ENCODE measurements around the gene SP9. TPM values are rescaled to one million over a fixed set of nuclear protein-coding genes. Genes with fewer than 3 reads are reported as not detected.

Gene SP9
- total and polyA plus RNA-seq, 9 of the 15 experiments (the other 6 are each of a cell fraction or from before 2014, with no cell fraction given), result 0.04 to 0.23 (median 0.11) TPM; not detected in 3

DNA sequence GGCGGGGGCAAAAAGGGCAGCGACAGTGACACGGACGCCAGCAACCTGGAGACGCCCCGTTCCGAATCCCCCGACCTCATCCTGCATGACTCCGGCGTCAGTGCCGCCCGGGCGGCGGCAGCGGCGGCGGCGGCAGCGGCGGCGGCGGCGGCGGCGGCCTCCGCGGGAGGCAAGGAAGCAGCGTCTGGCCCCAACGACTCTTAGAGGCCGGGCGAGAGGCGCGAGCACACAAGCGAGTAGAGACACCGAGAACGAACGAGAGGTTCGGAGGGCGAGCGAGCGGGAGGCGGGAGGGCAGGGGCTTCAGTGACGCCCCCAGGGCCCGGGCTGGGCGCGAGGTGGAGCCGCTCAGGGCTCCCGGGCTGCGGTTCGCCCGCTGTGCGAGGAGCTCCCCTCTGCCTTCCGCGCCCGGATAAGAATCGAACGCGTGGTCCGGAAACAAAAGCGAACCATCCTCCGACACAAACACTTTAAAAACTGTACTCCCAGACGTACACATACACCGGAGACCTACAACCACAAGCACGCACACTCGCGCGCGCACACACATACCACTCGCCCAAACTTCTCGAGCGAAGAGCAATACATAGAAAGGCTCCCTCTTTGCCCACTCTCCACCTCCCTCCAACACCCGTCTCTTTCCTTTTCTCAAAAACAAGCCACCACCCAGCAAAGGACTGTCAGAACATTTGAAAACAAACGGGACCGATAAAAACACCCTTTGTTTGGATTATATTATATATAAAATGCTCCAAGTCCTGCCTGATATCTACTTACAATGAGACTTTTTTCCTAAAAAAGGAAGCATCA, 2.8 kb downstream of the SP9 start (continued):
- TF ChIP-seq HNRNPUL1 (IDR thresholded peaks at IDR 0.05; ENCODE audit: low read length), result no peak
- TF ChIP-seq, protein P1, sequence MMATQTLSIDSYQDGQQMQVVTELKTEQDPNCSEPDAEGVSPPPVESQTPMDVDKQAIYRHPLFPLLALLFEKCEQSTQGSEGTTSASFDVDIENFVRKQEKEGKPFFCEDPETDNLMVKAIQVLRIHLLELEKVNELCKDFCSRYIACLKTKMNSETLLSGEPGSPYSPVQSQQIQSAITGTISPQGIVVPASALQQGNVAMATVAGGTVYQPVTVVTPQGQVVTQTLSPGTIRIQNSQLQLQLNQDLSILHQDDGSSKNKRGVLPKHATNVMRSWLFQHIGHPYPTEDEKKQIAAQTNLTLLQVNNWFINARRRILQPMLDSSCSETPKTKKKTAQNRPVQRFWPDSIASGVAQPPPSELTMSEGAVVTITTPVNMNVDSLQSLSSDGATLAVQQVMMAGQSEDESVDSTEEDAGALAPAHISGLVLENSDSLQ (IDR thresholded peaks at IDR 0.05), result no peak
- TF ChIP-seq, protein P2, sequence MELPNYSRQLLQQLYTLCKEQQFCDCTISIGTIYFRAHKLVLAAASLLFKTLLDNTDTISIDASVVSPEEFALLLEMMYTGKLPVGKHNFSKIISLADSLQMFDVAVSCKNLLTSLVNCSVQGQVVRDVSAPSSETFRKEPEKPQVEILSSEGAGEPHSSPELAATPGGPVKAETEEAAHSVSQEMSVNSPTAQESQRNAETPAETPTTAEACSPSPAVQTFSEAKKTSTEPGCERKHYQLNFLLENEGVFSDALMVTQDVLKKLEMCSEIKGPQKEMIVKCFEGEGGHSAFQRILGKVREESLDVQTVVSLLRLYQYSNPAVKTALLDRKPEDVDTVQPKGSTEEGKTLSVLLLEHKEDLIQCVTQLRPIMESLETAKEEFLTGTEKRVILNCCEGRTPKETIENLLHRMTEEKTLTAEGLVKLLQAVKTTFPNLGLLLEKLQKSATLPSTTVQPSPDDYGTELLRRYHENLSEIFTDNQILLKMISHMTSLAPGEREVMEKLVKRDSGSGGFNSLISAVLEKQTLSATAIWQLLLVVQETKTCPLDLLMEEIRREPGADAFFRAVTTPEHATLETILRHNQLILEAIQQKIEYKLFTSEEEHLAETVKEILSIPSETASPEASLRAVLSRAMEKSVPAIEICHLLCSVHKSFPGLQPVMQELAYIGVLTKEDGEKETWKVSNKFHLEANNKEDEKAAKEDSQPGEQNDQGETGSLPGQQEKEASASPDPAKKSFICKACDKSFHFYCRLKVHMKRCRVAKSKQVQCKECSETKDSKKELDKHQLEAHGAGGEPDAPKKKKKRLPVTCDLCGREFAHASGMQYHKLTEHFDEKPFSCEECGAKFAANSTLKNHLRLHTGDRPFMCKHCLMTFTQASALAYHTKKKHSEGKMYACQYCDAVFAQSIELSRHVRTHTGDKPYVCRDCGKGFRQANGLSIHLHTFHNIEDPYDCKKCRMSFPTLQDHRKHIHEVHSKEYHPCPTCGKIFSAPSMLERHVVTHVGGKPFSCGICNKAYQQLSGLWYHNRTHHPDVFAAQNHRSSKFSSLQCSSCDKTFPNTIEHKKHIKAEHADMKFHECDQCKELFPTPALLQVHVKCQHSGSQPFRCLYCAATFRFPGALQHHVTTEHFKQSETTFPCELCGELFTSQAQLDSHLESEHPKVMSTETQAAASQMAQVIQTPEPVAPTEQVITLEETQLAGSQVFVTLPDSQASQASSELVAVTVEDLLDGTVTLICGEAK (IDR thresholded peaks at IDR 0.05), result peak; percentile 39; the same call in 1 of the 2 replicates
- TF ChIP-seq, protein P2 (CRISPR knock-in tag; IDR thresholded peaks at IDR 0.05), result 0 out of 2 replicates have a peak, but pooled peaks have one; percentile 35
- peak; percentile 14; the same call in 1 of the 2 replicates for TF ChIP-seq BMI1 (IDR thresholded peaks at IDR 0.05; ENCODE audit: low read length)
- peak; percentile 0 for TF ChIP-seq L3MBTL2 (IDR thresholded peaks at IDR 0.05)
- TF ChIP-seq PHF21A (IDR thresholded peaks at IDR 0.05; ENCODE audit: borderline replicate concordance, low read depth), result no peak
- TF ChIP-seq ZFX (CRISPR knock-in tag; IDR thresholded peaks at IDR 0.05), result no peak
- TF ChIP-seq BHLHE40 (IDR thresholded peaks at IDR 0.05; ENCODE audit: low read length), result no peak
- TF ChIP-seq CTBP1 (IDR thresholded peaks at IDR 0.05; ENCODE audit: borderline replicate concordance), result 0 out of 2 replicates have a peak, but pooled peaks have one; percentile 15
- TF ChIP-seq, protein P3, sequence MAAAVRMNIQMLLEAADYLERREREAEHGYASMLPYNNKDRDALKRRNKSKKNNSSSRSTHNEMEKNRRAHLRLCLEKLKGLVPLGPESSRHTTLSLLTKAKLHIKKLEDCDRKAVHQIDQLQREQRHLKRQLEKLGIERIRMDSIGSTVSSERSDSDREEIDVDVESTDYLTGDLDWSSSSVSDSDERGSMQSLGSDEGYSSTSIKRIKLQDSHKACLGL (CRISPR knock-in tag; IDR thresholded peaks at IDR 0.05; ENCODE audit: borderline replicate concordance, poor library complexity, severe bottlenecking), result no peak
- TF ChIP-seq, protein P4, sequence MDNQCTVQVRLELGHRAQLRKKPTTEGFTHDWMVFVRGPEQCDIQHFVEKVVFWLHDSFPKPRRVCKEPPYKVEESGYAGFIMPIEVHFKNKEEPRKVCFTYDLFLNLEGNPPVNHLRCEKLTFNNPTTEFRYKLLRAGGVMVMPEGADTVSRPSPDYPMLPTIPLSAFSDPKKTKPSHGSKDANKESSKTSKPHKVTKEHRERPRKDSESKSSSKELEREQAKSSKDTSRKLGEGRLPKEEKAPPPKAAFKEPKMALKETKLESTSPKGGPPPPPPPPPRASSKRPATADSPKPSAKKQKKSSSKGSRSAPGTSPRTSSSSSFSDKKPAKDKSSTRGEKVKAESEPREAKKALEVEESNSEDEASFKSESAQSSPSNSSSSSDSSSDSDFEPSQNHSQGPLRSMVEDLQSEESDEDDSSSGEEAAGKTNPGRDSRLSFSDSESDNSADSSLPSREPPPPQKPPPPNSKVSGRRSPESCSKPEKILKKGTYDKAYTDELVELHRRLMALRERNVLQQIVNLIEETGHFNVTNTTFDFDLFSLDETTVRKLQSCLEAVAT (IDR thresholded peaks at IDR 0.05), result peak in 1 of 2 experiments; percentile 49; a peak in 1 of 4 replicates
- TF ChIP-seq, protein P5, sequence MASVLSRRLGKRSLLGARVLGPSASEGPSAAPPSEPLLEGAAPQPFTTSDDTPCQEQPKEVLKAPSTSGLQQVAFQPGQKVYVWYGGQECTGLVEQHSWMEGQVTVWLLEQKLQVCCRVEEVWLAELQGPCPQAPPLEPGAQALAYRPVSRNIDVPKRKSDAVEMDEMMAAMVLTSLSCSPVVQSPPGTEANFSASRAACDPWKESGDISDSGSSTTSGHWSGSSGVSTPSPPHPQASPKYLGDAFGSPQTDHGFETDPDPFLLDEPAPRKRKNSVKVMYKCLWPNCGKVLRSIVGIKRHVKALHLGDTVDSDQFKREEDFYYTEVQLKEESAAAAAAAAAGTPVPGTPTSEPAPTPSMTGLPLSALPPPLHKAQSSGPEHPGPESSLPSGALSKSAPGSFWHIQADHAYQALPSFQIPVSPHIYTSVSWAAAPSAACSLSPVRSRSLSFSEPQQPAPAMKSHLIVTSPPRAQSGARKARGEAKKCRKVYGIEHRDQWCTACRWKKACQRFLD (CRISPR knock-in tag; IDR thresholded peaks at IDR 0.05), result peak; percentile 70; the same call in 1 of the 2 replicates
